K562 treated with DMSO at 1 percent for 4 hours (cell line): ENCODE measurements around the gene ZNF765. TPM values are rescaled to one million over a fixed set of nuclear protein-coding genes. Genes with fewer than 3 reads are reported as not detected.

ENCODE experiments used
- total RNA-seq: library from RNA; unstranded; fragments of 300-600 nt; gene quantifications from 2 replicates; pipeline ENCODE4 v1.2.3, GENCODE V29; 2022; ENCODE audit not compliant: insufficient read depth

Gene ZNF765
- 2.5 and 3.8 TPM in 2 replicates for total RNA-seq

DNA sequence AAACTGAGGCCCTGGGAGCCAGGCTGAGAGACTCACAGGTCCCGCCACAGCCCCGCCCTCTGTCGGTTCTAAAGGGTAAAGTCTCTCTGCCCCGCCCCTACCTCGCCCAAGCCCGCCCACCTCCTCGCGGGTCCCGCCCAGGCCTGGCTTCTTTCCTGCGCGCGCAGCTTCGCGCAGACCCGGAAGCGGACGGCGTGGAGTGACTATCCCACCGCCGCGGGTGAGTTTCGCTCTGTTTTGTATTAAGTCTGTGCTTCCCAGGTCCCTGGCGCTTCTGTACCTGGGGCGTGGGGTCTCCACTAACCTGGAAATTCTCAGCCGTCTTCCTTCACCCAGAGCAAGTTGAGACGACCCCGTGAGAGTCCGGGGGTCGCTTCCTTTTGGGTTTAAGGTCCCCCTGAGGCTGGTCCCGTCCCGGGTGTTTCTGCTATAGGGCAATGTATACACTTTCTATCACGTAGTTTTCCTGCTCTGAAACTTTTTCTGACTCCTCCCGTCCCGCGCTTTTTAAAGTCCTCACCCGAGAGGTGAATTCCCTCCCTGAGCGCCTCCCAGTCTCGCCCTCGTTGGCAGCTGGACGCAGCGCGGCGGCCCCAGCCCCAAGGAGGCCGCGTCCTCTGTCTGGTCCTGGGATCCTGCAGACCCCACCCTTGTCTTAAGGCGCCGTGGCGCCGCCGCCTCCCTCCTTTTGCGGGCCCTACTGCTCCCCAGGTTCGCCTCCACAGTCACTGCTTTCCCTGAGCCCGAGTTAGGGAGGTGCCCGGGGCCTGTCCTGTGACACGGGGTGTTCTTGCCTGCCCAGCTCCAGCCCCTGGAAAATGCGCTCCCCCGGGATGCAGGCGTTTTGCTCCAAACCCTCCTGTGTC, at the start of gene ZNF765:
ZNF765 (plus strand) TSS at position 176 of the 866 bp plus-strand sequence. CDS start 2,867 bp downstream, outside the sequence.

DNA sequence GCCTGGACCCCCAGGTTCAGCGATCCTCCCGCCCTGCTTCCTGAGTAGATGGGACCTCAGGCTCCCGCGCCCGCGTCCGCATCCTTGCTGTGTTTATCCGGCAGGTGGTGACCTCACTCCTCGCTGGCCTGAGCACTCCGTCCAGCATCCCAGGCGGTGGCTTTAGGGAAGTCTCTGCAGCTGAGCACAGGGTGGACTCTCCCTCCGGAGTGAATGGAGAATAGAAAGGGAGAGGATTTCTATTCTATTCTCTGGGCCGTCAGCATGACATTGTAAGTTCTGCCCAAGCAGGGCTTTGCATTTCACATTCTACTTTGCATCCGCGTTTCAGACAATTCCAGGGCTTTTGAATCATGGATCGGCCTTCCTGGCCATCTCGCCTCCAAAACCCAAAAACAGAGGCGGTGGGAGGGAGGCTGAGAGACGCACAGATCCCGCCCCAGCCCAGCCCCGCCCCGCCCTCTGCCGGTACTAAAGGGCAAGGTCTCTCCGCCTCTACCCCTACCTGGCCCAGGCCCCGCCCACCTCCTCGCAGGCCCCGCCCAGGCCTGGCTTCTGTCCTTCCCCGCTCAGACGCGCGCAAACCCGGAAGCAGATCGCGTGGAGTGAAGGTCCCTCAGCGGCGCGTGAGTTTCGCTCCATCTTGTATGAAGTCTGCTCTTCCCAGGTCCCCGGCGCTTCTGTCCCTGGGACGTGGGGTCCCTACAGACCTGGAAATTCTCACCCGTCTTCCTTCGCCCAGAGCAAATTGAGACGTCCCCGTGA, 29.6 kb upstream of the ZNF765 start, which contains the start of gene ZNF525:
ZNF525 (plus strand) TSS at position 572 of the 765 bp plus-strand sequence. CDS start 6,577 bp downstream, outside the sequence.

DNA sequence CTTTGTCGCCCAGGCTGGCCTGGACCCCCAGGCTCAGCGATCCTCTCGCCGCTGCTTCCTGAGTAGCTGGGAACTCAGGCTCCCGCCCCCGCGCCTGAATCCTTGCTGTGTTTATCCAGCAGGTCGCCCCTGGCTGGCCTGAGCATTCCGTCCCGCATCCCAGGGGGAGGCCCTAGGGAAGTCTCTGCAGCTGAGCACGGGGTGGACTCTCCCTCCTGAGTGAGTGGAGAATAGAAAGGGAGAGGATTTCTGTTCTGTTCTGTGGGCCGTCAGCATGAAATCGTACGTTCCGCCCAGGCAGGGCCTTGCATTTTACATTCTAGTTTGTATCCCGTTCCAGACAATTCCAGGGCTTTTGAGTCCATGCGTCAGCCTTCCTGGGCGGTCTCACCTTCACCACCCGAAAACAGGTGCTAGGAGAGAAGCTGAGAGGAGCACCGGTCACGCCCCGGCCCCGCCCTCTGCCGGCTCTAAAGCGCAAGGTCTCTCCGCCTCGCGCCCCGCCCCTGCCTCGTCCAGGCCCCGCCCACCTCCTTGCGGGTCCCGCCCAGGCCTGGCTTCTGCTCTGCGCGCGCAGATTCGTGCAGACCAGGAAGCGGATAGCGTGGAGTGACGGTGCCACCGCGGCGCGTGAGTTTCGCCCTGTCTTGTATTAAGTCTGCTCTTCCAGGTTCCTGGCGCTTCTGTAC, 36.6 kb downstream of the ZNF765 start, which contains the start of gene ZNF761:
ZNF761 (plus strand) TSS at position 586 of the 689 bp plus-strand sequence. CDS start 15,285 bp downstream, outside the sequence.

DNA sequence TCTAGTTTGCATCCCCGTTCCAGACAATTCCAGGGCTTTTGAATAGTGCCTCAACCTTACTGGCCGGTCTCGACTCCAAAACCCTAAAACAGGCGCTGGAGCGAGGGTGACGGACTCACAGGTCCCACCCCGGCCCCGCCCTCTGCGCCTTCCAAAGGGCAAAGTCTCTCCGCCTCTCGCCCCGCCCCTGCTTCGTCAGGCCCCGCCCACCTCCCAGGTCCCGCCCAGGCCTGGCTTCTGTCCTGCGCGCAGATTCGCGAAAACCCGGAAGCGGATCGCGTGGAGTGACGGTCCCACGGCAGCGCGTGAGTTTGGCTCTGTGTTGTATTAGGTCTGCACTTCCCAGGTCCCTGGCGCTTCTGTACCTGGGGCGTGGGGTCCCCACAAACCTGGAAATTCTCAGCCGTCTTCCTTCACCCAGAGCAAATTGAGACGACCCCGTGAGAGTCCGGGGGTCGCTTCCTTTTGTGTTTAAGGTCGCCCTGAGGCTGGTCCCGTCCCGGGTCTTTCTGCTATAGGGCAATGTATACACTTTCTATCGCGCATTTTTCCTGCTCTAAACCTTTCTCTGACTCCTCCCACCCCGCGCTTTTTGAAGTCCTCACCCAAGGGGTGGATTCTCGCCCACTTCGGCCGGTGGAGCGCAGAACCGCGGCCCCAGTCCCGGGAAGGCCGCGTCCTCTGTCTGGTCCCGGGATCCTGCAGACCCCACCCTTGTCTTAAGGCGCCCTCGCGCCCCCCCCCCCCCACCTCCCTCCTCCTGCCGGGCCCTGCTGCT, 72.7 kb downstream of the ZNF765 start, which contains the start of gene ZNF813:
ZNF813 (plus strand) TSS at position 249 of the 778 bp plus-strand sequence. CDS start 16,090 bp downstream, outside the sequence.

Other genes with a start within 250 kb of the ZNF765 start
- gene ZNF347, start 236.1 kb upstream of the ZNF765 start, total RNA-seq, result 0.80 and 1.5 TPM in 2 replicates
- gene ZNF665, start 201.8 kb upstream of the ZNF765 start, total RNA-seq, result 0.35 and 3.1 TPM in 2 replicates
- not detected in 2 replicates for gene ZNF677, start 140.3 kb upstream of the ZNF765 start, total RNA-seq
- gene VN1R2, start 136.9 kb upstream of the ZNF765 start, total RNA-seq, result not detected in 2 replicates
- not detected in 2 replicates for gene VN1R4, start 127.4 kb upstream of the ZNF765 start, total RNA-seq
- gene ZNF845, start 61.4 kb upstream of the ZNF765 start, total RNA-seq, result 2.9 and 3.4 TPM in 2 replicates
- 1.7 and 2.1 TPM in 2 replicates for gene ZNF525, start 29.4 kb upstream of the ZNF765 start, total RNA-seq
- gene ZNF761, start 36.8 kb downstream of the ZNF765 start, total RNA-seq, result 6.4 and 7.6 TPM in 2 replicates
- 2.3 and 2.8 TPM in 2 replicates for gene ZNF813, start 72.6 kb downstream of the ZNF765 start, total RNA-seq
- 3.3 and 4.2 TPM in 2 replicates for gene ZNF331, start 143.0 kb downstream of the ZNF765 start, total RNA-seq
- not detected in 2 replicates for gene DPRX, start 236.8 kb downstream of the ZNF765 start, total RNA-seq